HL-60 (cell line): ENCODE results near the gene CREB3.

ENCODE experiments used
- DNase-seq, 2 experiments: peaks; one replicate each; pipeline ENCODE4 v3.0.0-alpha.2; 2010 to 2020; ENCODE audit warnings: low read depth in 1 of 2, low spot score in 1 of 2
- H3K27ac ChIP-seq: fragments of 250-450 bp; sonication (Bioruptor Pico); replicated peaks from 2 replicates; pipeline ENCODE4 v1.5.1; 2020; ENCODE audit warnings: mild to moderate bottlenecking, moderate library complexity
- H3K27me3 ChIP-seq: fragments of 250-450 bp; sonication (Bioruptor Pico); 2 replicates; pipeline ENCODE4 v1.5.1; 2021; ENCODE audit warnings: mild to moderate bottlenecking, moderate library complexity; ENCODE audit not compliant: insufficient read depth, poor library complexity, severe bottlenecking
- H3K4me3 ChIP-seq: replicated peaks from 2 replicates; pipeline ENCODE4 v1.5.1; 2011; ENCODE audit warnings: mild to moderate bottlenecking, control low read depth, low read length; ENCODE audit not compliant: insufficient read depth
- CTCF ChIP-seq: IDR thresholded peaks from one replicate; pipeline ENCODE4 v1.5.1; 2011; ENCODE audit warnings: low read length, control low read depth, inconsistent platforms; ENCODE audit not compliant: insufficient read depth
- GABPA ChIP-seq: IDR thresholded peaks from 2 replicates; pipeline ENCODE4 v1.6.1; 2012; ENCODE audit warnings: low read depth
- POLR2AphosphoS5 ChIP-seq: IDR thresholded peaks from 2 replicates; pipeline ENCODE4 v1.6.1; 2012; ENCODE audit warnings: low read depth
- SPI1 ChIP-seq: IDR thresholded peaks from 2 replicates; pipeline ENCODE4 v1.6.1; 2012; ENCODE audit warnings: low read depth, mild to moderate bottlenecking, borderline replicate concordance
- TF ChIP-seq, protein P1 (sequence below): IDR thresholded peaks from 2 replicates; pipeline ENCODE4 v1.6.1; 2012; ENCODE audit warnings: low read depth; ENCODE audit not compliant: insufficient replicate concordance

Gene CREB3

GRCh38 chr9:35723426-35723825, 9.0 kb upstream of the CREB3 start:
- H3K4me3 ChIP-seq = no peak overlapping the region
- no peak overlapping the region for H3K27ac ChIP-seq
- TF ChIP-seq POLR2AphosphoS5 (no peak), GABPA (no peak), CTCF (no peak), SPI1 (no peak)
- TF ChIP-seq, protein P1, sequence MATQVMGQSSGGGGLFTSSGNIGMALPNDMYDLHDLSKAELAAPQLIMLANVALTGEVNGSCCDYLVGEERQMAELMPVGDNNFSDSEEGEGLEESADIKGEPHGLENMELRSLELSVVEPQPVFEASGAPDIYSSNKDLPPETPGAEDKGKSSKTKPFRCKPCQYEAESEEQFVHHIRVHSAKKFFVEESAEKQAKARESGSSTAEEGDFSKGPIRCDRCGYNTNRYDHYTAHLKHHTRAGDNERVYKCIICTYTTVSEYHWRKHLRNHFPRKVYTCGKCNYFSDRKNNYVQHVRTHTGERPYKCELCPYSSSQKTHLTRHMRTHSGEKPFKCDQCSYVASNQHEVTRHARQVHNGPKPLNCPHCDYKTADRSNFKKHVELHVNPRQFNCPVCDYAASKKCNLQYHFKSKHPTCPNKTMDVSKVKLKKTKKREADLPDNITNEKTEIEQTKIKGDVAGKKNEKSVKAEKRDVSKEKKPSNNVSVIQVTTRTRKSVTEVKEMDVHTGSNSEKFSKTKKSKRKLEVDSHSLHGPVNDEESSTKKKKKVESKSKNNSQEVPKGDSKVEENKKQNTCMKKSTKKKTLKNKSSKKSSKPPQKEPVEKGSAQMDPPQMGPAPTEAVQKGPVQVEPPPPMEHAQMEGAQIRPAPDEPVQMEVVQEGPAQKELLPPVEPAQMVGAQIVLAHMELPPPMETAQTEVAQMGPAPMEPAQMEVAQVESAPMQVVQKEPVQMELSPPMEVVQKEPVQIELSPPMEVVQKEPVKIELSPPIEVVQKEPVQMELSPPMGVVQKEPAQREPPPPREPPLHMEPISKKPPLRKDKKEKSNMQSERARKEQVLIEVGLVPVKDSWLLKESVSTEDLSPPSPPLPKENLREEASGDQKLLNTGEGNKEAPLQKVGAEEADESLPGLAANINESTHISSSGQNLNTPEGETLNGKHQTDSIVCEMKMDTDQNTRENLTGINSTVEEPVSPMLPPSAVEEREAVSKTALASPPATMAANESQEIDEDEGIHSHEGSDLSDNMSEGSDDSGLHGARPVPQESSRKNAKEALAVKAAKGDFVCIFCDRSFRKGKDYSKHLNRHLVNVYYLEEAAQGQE = no peak
- no peaks in the 10 kb centered on the region for H3K27me3 ChIP-seq
- DNase-seq = no peak

DNA sequence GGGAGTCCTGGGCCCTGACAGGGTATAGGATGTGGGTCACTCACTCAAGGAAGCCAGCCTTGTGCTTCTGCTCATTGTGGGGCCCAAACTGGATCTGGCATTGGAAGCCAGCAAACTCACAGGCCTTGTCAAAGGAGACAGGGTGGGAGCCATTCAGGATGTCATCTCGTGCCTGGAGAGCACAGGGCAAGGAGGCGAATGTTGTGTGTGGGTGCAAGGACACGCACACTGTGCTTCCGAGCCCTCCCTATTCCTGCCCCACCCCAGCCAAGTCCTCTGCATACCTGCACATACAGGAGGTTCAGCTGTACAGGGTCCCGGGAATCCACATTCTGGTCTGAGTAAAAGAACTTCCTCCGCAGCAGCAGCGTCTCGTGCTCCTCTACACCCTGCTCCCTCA, 8.6 kb upstream of the CREB3 start:
- no peak for DNase-seq
- no peaks in the 10 kb centered on the region for H3K27me3 ChIP-seq
- TF ChIP-seq POLR2AphosphoS5 (no peak), CTCF (no peak), SPI1 (no peak), GABPA (no peak)
- TF ChIP-seq, protein P1 = no peak
- no peak overlapping the region for H3K4me3 ChIP-seq
- H3K27ac ChIP-seq = no peak overlapping the region

GRCh38 chr9:35725362-35725761, 7.1 kb upstream of the CREB3 start:
- DNase-seq = no peak
- TF ChIP-seq GABPA (no peak), POLR2AphosphoS5 (no peak), SPI1 (no peak), CTCF (no peak)
- TF ChIP-seq, protein P1 = no peak
- no peaks in the 10 kb centered on the region for H3K27me3 ChIP-seq
- H3K27ac ChIP-seq = no peak overlapping the region
- no peak overlapping the region for H3K4me3 ChIP-seq
